ENCODE measurements around the gene ONECUT3.

The ONECUT3 gene

GRCh38 chr19:1767464-1767933 is 14.2 kb downstream of the ONECUT3 start:
- in situ Hi-C loops (cut with MboI; ENCODE audit: low sequenced_read_pairs), result no loop called here

GRCh38 chr19:1768248-1768647 is 14.9 kb downstream of the ONECUT3 start:
- in situ Hi-C loops (cut with MboI; ENCODE audit: low sequenced_read_pairs), result no loop called here

DNA sequence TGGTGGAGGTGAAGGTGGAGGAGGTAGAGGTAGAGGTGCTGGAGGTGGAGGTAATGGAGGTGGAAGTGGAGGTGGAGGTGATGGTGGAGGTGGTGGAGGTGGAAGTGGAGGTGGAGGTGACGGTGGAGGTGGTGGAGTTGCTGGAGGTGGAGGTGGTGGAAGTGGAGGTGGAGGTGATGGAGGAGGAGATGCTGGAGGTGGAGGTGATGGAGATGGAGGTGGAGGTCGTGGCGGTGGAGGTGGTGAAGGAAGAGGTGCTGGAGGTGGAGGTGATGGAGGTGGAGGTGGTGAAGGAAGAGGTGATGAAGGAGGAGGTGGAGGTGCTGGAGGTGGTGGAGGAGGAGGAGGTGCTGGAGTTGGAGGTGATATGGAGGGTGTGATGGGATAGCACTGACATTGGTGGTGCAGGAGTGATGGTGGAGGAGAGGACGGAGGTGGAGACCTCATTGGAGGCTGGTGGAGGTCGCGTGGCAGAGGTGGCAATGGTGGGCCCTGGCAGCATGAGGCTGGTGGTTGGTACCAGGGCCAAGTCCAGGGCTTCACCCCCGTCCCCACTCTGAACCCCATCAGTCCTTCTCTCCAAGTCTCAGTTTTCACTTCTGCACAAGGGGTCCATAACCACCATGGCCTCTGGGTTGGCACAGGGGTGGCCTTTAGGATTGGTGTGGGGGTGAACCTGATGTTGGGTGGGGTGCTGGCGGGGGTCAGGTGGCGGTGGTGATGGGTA is 15.8 kb downstream of the ONECUT3 start:
- in situ Hi-C loops (cut with MboI; ENCODE audit: low sequenced_read_pairs), result no loop called here

DNA sequence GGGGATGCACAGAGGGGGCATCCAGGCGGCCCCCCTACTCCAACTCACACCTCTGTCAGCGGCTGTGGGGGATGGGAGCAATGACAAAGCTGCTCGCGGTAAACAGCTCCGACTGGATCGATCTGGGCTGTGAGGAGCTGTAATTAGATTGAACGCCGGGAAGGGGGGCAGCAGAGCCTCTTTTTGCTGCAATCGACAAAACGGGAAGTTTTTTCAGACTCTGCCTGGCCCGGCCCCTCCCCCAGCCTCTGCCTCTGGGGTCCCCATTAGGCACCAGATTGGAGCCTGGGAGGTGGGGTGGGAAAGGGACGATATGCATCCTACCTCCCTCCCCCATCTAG is 16.3 kb downstream of the ONECUT3 start:
- in situ Hi-C loops (cut with MboI; ENCODE audit: low sequenced_read_pairs), result no loop called here

- in situ Hi-C loops (cut with MboI; ENCODE audit: low sequenced_read_pairs), result no loop called here
These were observed 17.7 kb downstream of the ONECUT3 start for GRCh38 chr19:1770866-1771576.

GRCh38 chr19:1773184-1773583 is 19.9 kb downstream of the ONECUT3 start:
- in situ Hi-C loops (cut with MboI; ENCODE audit: low sequenced_read_pairs), result no loop called here

DNA sequence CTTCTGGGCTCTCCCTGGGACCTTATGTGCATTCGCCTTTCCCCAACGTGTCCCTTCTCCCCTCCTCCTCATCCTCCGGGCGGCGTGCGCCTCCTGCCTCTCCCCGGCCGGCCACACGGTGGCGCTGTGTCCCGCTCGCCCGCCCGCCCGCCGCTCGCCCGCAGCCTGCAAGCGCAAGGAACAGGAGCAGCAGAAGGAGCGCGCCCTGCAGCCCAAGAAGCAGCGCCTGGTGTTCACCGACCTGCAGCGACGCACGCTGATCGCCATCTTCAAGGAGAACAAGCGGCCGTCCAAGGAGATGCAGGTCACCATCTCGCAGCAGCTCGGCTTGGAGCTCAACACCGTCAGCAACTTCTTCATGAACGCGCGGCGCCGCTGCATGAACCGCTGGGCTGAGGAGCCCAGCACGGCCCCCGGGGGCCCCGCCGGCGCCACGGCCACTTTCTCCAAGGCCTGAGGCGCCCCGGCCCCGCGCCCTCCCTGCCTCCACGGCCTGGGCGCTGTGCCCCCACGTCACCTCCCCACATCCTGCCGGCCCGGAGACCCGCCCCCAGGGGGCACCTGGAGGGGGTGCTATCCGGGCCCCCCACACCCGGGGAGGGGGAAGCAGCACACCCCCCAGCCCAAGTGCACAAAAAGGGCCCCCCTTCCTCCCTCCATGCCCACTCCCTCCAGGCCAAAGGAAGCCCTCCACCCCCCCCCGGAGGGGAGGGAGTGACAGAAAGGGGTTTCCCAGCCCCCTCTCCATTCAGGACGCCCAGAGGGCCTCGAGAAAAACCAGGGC is 21.9 kb downstream of the ONECUT3 start:
- in situ Hi-C loops (cut with MboI; ENCODE audit: low sequenced_read_pairs), result no loop called here

- in situ Hi-C loops (cut with MboI; ENCODE audit: low sequenced_read_pairs), result no loop called here
These were observed 22.8 kb downstream of the ONECUT3 start for GRCh38 chr19:1775951-1776605.

GRCh38 chr19:1776606-1777147 is 23.4 kb downstream of the ONECUT3 start:
- in situ Hi-C loops (cut with MboI; ENCODE audit: low sequenced_read_pairs), result no loop called here

DNA sequence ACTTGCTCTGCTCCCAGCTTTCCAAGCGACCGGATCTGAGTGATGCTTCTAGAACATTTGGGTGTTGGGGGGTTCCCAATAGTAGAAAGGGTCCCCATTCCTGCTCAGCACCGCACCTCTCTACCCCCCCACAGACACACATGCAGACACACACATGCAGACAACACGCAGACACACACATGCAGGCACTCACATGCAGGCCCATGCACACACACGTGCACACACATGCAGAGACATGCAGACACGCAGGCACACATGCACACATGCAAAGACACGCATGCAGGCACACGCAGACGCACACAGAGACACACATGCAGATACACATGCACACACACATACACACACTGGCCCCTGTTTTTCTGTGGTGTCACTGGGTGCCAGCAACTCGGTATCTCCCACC is 23.8 kb downstream of the ONECUT3 start:
- in situ Hi-C loops (cut with MboI; ENCODE audit: low sequenced_read_pairs), result no loop called here

- in situ Hi-C loops (cut with MboI; ENCODE audit: low sequenced_read_pairs), result no loop called here
These were observed 26.3 kb downstream of the ONECUT3 start for GRCh38 chr19:1779574-1779973.

DNA sequence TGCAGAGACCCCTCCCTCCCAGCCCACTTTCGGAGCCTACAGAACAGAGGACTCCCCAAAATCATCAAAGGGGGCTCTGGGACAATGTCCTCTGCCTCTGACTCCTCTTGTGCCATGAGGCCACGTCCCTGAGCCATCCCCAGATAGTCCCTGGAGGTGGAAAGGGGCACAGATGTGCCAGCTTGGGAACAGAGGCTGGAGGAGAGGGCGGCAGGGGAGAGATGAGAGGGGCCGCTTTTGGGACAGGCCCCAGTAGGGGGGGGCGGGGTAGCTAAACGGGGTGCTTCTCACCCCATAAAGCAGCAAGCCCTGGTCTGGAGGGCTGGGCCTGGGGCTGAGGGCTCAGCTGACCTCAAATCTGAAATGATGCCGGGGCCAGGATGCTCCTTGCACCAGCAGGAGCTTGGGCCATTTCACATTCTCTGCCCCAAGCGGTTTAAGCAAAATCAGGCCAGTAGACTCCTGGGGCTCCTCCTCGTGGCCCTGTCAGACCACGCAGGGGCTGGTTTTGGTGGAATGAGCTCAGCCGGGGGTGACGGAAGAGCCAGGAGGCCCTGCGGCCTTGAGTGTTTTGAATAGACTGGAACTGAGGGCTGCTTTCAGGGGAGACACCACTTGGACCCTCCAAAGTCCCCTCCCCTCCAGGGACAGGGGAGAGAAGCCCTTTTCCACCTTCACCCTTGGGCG is 27.1 kb downstream of the ONECUT3 start:
- in situ Hi-C loops (cut with MboI; ENCODE audit: low sequenced_read_pairs), result no loop called here

- in situ Hi-C loops (cut with MboI; ENCODE audit: low sequenced_read_pairs), result no loop called here
These were observed 29.2 kb downstream of the ONECUT3 start for GRCh38 chr19:1782521-1782920.

- in situ Hi-C loops (cut with MboI; ENCODE audit: low sequenced_read_pairs), result no loop called here
These were observed 30.0 kb downstream of the ONECUT3 start for GRCh38 chr19:1783354-1783753.

- in situ Hi-C loops (cut with MboI; ENCODE audit: low sequenced_read_pairs), result no loop called here
These were observed 30.6 kb downstream of the ONECUT3 start for GRCh38 chr19:1783874-1784273.

DNA sequence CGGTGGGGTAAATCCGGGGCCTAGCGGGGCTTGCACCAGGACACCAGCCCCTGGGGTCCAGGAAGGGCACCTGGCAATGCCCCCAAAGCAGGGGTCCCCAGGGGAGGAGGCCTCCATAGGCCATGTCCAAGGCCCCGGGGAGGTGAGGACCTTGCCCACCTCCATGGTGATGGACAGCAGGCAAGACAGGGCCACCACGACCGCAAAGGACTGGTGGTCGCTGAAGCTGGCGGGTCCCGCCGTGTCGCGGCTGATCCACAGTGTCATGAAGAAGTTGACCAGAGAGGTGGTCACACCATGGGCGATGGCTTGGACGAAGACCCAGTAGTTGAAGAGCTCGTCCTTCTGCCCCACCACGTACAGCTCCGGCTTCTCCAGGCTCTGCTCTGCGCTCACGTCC is 32.0 kb downstream of the ONECUT3 start:
- in situ Hi-C loops (cut with MboI; ENCODE audit: low sequenced_read_pairs), result no loop called here

- in situ Hi-C loops (cut with MboI; ENCODE audit: low sequenced_read_pairs), result no loop called here
These were observed 33.4 kb downstream of the ONECUT3 start for GRCh38 chr19:1786668-1787067.

- in situ Hi-C loops (cut with MboI; ENCODE audit: low sequenced_read_pairs), result no loop called here
These were observed 33.8 kb downstream of the ONECUT3 start for GRCh38 chr19:1787116-1787515.

GRCh38 chr19:1789261-1790041 is 36.1 kb downstream of the ONECUT3 start:
- in situ Hi-C loops (cut with MboI; ENCODE audit: low sequenced_read_pairs), result no loop called here
